ENCODE results near the gene ACOX2. TPM values are rescaled to one million over a fixed set of nuclear protein-coding genes. Genes with fewer than 3 reads are reported as not detected.

The ACOX2 gene
- total RNA-seq, 1 experiment from 2014 or later = 10.8 TPM

DNA sequence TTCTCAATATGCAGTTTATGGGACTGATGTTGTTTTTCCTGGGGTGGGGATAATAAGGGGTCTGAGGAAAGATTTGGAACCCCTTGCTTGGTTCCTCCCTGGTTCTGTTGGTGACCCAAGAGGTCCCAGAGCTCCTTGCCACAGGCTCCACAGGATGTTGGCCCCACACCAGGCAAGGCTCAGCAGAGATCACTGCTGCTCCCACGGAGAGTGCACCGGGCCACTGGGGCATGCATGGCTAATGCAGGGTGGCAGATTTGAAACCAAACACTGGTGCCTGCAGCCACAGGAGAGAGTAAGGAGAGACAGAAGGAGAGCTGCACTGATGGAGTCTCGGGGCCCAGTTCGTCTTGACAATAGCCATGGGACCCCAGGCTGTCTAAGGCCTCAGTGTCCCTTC lies 37.7 kb upstream of the ACOX2 start:
- H3K27ac ChIP-seq (ENCODE audit: low read length) = no peak overlapping the region
- no peak overlapping the region for H3K4me3 ChIP-seq (ENCODE audit: low read length)
- H3K4me2 ChIP-seq (ENCODE audit: low read length) = no peak overlapping the region
- BruUV-seq (replicated peaks) = no TSS peak
- no peaks in the 10 kb centered on the region for H3K36me3 ChIP-seq (ENCODE audit: low read depth, low read length)
- H3K9ac ChIP-seq (ENCODE audit: low read length) = no peak overlapping the region
- H3K9me3 ChIP-seq (ENCODE audit: low read length) = no peaks in the 10 kb centered on the region
- intact Hi-C loops (cut with micrococcal nuclease) = no loop called here
- ChIA-PET CTCF (no interaction called here), POLR2A (ENCODE audit: unreplicated experiment) (no interaction called here)
- no peak for DNase-seq
- TF ChIP-seq EZH2 (IDR thresholded peaks at IDR 0.05; ENCODE audit: low read length, unreplicated experiment) (no peak), EZH2phosphoT487 (IDR thresholded peaks at IDR 0.05; ENCODE audit: borderline replicate concordance, low read length) (no peak)
- TF ChIP-seq, protein P1, sequence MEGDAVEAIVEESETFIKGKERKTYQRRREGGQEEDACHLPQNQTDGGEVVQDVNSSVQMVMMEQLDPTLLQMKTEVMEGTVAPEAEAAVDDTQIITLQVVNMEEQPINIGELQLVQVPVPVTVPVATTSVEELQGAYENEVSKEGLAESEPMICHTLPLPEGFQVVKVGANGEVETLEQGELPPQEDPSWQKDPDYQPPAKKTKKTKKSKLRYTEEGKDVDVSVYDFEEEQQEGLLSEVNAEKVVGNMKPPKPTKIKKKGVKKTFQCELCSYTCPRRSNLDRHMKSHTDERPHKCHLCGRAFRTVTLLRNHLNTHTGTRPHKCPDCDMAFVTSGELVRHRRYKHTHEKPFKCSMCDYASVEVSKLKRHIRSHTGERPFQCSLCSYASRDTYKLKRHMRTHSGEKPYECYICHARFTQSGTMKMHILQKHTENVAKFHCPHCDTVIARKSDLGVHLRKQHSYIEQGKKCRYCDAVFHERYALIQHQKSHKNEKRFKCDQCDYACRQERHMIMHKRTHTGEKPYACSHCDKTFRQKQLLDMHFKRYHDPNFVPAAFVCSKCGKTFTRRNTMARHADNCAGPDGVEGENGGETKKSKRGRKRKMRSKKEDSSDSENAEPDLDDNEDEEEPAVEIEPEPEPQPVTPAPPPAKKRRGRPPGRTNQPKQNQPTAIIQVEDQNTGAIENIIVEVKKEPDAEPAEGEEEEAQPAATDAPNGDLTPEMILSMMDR (conservative IDR thresholded peaks at IDR 0.05; ENCODE audit: low read depth, low read length) = no peak
- H3K4me1 ChIP-seq (ENCODE audit: insufficient read depth, low read length) = no peaks in the 10 kb centered on the region
- H2AFZ ChIP-seq (ENCODE audit: low read length) = no peak overlapping the region
- no peaks in the 10 kb centered on the region for H3F3A ChIP-seq (ENCODE audit: low read length, unreplicated experiment)
- no peaks in the 10 kb centered on the region for H3K27me3 ChIP-seq (ENCODE audit: low read length)
- ATAC-seq = no peak
- no peaks in the 10 kb centered on the region for H3K79me2 ChIP-seq (ENCODE audit: low read length)
- H4K20me1 ChIP-seq (ENCODE audit: low read length) = no peaks in the 10 kb centered on the region
- no peaks in the 10 kb centered on the region for H3K9me2 ChIP-seq (replicated peaks; ENCODE audit: low read length)

DNA sequence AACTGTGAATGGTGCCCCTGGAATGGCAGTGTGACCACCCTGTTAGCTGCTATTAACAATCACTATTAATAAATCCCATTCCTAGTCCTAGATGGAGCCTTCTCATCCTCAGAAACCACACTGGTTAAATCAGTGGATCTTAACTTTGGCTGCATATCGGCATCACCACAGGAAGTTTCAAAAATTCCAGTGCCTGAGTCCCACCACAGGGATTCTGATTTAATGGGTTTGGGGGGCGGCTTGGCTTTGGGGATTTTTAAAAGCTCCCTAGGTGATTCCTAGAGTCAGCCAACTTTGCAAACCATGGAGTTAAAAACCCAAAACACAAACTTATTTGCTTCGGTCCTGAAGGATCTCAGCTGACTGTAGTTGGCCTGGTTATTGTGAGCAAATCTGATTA lies 37.1 kb upstream of the ACOX2 start:
- no TSS peak for BruUV-seq (replicated peaks)
- Histone ChIP-seq H3K9me2 (replicated peaks; ENCODE audit: low read length) (no peaks in the 10 kb centered on the region), H3K27ac (ENCODE audit: low read length) (no peak overlapping the region), H3K4me2 (ENCODE audit: low read length) (no peak overlapping the region), H3K79me2 (ENCODE audit: low read length) (no peaks in the 10 kb centered on the region), H3K4me3 (ENCODE audit: low read length) (no peak overlapping the region), H3K9me3 (ENCODE audit: low read length) (no peaks in the 10 kb centered on the region), H4K20me1 (ENCODE audit: low read length) (no peaks in the 10 kb centered on the region), H3K4me1 (ENCODE audit: insufficient read depth, low read length) (peaks cover under 1% of the 10 kb centered on the region; the same call in 1 of the 2 replicates), H2AFZ (ENCODE audit: low read length) (no peak overlapping the region), H3F3A (ENCODE audit: low read length, unreplicated experiment) (no peaks in the 10 kb centered on the region), H3K9ac (ENCODE audit: low read length) (no peak overlapping the region), H3K36me3 (ENCODE audit: low read depth, low read length) (no peaks in the 10 kb centered on the region), H3K27me3 (ENCODE audit: low read length) (no peaks in the 10 kb centered on the region)
- no peak for DNase-seq
- TF ChIP-seq EZH2 (IDR thresholded peaks at IDR 0.05; ENCODE audit: low read length, unreplicated experiment) (no peak), EZH2phosphoT487 (IDR thresholded peaks at IDR 0.05; ENCODE audit: borderline replicate concordance, low read length) (no peak)
- TF ChIP-seq, protein P1 (conservative IDR thresholded peaks at IDR 0.05; ENCODE audit: low read depth, low read length) = no peak
- no peak for ATAC-seq
- ChIA-PET CTCF (no interaction called here), POLR2A (ENCODE audit: unreplicated experiment) (no interaction called here)
- intact Hi-C loops (cut with micrococcal nuclease) = no loop called here

DNA sequence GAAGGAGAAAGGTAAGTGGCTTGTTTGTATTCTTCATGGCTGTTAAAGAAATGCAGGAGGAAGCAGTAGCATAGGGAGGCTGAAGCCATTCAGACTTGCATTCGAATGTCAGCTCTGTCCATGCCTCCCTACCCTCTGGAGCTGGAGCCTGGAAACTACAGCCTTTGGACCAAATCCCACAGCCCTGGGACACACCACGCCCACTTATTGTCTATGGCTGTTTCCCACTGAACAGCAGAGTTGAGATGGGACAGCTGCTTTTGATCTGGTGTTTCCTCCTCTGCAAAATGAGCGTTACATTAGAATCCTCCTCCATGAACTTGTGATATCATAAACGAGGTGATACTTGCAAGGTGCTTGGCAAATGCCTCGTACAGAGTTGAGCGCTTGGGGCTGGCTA lies 36.6 kb upstream of the ACOX2 start:
- intact Hi-C loops (cut with micrococcal nuclease) = no loop called here
- BruUV-seq (replicated peaks) = no TSS peak
- H3K79me2 ChIP-seq (ENCODE audit: low read length) = no peaks in the 10 kb centered on the region

More for the DNA sequence above, 36.6 kb upstream of the ACOX2 start:
- no peaks in the 10 kb centered on the region for H3F3A ChIP-seq (ENCODE audit: low read length, unreplicated experiment)
- H3K27ac ChIP-seq (ENCODE audit: low read length) = no peak overlapping the region
- no peaks in the 10 kb centered on the region for H3K36me3 ChIP-seq (ENCODE audit: low read depth, low read length)
- DNase-seq (no peak), ATAC-seq (no peak)
- peaks cover 5% of the 10 kb centered on the region; the same call in 1 of the 2 replicates for H3K4me1 ChIP-seq (ENCODE audit: insufficient read depth, low read length)
- TF ChIP-seq EZH2phosphoT487 (IDR thresholded peaks at IDR 0.05; ENCODE audit: borderline replicate concordance, low read length) (no peak), EZH2 (IDR thresholded peaks at IDR 0.05; ENCODE audit: low read length, unreplicated experiment) (no peak)
- TF ChIP-seq, protein P1 (conservative IDR thresholded peaks at IDR 0.05; ENCODE audit: low read depth, low read length) = no peak
- H3K4me3 ChIP-seq (ENCODE audit: low read length) = no peak overlapping the region
- H3K4me2 ChIP-seq (ENCODE audit: low read length) = no peak overlapping the region
- H4K20me1 ChIP-seq (ENCODE audit: low read length) = no peaks in the 10 kb centered on the region
- ChIA-PET POLR2A (ENCODE audit: unreplicated experiment) (no interaction called here), CTCF (no interaction called here)
- H3K9ac ChIP-seq (ENCODE audit: low read length) = no peak overlapping the region
- H3K27me3 ChIP-seq (ENCODE audit: low read length) = no peaks in the 10 kb centered on the region
- H3K9me3 ChIP-seq (ENCODE audit: low read length) = no peaks in the 10 kb centered on the region
- no peak overlapping the region for H2AFZ ChIP-seq (ENCODE audit: low read length)
- no peaks in the 10 kb centered on the region for H3K9me2 ChIP-seq (replicated peaks; ENCODE audit: low read length)
